HK-2 (cell line): ENCODE measurements around the gene EPB41L4B.
"Not testable (repeated sequence)": the region's sequence is repeated elsewhere in the genome, so short reads cannot be mapped to it uniquely, and the experiment has no call there.

Source experiments
- DNase-seq: peaks from one replicate; pipeline ENCODE4 v3.0.0-alpha.2; 2018; ENCODE audit not compliant: unreplicated experiment

The EPB41L4B gene

DNA sequence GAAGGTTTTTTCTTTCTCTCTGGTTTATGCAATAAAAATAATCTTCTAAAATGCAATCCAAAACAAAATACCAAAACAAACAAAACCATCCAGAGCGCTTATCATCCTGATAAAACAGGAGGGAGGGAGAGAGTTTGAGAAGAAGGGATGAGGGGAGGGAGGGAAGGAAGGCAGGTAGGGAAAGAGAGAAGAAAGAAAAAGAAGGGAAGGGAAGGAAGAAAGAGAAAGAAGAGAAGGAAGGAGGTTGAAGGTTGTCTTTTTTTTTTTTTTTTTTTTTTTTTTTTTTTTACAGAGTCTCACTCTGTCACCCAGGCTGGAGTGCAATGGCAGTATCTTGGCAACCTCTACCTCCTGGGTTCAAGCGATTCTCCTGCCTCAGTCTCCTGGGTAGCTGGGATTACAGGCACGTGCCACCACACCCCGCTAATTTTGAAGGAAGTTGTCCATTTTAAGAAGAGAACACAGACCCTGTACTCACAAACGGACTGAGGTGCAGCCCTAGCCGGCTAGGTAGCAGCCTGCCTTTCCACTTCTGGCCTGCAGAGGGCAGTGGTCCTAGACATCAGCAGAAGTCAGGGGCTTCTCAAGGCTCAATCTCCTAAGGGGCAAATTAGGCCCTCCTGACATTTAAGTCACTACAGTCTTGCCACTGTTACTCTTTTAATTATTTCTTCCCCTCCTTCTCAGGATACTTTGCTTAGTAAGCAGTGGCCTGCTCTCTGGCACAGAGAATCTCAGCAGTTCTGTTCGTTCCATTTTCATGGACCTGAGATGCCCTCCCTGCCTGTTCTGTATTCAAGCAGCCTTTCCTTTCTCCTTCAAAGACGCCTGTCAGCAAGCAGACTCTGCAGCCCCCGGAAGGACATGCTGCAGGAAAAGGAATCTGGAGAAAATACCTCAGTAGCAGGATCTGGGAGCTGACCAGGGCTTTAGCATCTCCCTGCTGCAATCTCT, 76.4 kb downstream of the EPB41L4B start:
- peak; percentile 62 for DNase-seq

DNA sequence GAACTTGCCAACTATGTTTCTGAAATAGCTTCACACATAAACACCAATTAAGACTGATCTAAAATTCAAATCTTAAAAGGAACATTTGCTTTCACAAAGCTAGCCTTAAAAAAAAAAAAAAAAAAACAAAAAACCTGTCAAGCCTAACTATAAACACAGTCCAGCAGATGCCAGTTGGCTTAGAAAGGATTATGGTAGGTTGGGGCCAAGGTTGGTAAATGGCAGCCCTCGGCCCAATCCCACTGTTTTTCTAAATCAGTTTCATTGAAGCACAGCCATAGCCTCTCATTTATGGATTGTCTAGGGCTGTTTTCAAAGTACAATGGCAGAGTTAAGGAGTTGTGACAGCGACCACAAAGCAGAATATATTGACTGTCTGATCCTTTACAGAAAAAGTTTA, 78.1 kb downstream of the EPB41L4B start:
- no peak for DNase-seq

DNA sequence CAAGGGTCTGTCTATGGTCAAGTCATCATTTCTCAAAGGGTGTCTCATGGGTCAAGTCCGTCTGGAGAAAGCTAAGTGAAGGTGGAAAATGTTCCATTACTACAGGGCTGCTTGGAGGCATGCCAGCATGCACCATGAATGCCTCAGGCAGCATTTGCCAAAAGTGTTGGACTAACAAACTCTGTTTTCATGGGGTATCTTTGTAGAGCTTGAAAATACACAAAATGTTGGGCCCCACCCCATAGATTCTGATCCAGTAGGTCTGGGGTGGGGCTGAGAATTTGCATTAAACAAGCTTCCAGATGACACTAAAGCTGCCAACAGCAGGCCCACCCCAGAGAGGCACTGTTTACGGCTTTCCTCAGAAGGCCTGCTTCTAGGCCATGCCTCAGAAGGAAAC, 78.8 kb downstream of the EPB41L4B start:
- no peak for DNase-seq

DNA sequence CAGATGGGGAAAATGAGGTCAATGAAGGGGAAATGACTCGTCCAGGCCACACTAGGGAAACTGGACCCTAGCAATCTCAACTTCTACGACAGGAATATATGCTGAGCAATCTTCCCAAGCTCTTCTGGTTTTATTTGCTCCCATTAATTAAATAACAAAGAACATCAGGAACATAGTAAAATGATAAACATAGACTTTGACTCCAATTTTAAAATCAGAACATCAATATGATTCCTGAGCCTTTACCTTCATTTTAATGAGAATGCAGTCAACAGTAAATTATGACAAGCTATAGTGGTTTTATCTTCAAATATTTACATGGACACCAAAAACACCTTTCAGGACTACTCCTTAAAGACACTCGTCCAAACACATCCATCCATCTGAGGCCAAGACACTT, 79.7 kb downstream of the EPB41L4B start:
- DNase-seq, result no peak

DNA sequence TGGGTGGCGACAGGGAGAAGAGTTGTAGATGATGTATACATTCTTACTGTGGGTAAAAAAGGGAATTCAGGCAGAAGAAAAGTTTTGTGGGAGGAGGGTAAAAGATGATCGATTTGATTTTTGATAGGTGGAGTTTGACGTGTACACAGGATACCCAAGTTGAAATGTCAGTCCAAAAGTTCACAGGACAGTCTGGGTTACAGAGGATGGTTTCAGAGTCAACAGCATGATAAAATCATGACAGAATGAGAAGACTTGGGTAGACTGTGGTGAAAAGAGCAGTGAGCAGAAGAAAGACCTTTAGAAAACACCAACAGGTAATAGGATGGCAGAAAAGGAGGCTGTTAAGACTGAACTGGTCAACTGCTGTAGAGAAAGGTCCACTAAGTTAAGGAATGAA, 81.6 kb downstream of the EPB41L4B start:
- DNase-seq, result no peak

DNA sequence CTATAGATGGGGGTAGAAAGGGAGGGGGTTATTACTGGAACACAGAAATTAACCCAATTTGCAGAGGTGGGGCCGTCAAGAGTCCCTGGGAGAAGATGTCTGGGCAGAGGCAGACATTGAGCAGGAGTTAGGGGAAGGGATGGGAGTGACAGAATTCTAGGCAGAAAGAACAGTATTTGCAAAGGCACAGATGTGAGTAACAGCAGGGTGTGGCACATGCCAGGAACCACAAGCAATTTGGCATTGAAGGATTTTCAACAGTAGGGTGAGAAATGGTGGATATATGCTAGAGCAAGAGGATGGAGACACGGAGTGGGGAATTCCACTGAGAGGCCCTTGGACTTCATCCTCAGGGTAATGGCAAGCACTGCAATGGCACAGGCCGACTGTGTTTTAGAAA, 82.2 kb downstream of the EPB41L4B start:
- DNase-seq, result no peak

DNA sequence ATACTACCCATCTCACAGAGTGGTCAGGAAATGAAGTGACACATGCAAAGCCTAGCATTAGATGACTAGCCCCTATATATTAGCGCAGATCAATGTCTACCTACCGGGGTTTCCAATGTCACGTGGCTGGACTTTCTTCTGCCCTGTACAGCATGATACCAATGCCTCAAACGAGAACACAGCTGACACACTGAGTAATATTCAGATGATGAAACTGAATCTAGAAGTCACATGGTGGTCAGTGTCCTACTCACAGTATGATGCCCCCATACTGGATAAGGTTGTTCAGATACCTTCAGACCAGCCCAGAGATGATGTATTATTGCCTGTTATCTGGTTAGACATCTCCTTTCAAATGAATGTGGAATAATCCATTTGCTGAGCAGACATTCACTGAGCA, 82.7 kb downstream of the EPB41L4B start:
- no peak for DNase-seq

DNA sequence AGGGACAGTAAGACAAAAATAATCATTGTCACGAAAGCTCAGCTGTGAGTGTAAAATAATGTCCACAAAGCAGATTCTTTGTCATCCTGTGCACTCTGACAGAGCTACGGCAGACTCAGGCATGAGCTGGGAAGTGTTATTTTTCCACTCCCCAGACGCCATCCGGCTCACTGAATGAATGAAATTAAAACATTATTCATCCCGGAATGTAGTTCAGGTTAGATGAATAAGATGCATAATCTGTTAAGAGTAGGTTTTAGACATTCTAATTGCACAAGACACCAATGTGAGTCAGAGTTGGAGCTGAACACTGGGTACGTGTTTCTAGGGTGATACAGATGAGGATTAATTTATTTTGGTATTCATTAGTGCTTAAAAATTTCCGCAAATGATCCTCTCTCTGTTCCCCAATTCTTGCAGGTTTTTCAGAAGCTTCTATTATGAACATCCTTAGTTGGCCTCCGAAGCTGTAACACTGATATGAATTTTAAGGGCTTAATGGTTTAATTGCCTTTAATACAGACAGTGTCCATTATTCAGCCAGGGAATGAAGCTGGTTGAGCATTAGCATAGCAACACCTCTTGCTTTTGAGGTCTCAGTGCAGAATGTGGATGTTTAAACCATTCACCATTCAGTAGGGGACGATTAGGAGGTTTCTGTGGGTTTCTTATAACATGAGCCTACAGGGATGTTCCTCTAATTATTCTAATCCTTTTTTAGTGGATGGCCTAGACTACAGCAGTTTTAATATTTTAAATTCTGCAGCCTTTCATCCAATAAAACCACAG, 88.2 kb downstream of the EPB41L4B start:
- no peak for DNase-seq

DNA sequence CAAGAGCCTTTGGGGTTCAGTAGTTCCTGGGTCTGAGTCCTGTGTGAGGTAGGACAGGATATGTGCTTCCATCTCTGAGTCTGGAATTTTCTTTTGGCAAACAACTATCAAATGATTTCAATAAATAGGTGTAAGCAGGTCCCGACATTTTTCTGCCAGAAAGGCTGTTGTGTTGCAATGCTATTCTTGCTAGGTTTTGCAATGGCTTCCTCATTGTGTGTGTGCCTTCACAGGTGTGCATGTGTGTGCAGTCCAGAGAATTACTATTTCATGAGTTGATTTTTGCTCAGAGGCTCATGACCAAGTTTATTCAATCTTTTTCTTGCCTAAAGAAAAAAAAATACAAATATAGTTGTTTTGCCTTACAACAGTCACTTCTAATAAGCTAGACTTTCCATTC, 89.3 kb downstream of the EPB41L4B start:
- no peak for DNase-seq

DNA sequence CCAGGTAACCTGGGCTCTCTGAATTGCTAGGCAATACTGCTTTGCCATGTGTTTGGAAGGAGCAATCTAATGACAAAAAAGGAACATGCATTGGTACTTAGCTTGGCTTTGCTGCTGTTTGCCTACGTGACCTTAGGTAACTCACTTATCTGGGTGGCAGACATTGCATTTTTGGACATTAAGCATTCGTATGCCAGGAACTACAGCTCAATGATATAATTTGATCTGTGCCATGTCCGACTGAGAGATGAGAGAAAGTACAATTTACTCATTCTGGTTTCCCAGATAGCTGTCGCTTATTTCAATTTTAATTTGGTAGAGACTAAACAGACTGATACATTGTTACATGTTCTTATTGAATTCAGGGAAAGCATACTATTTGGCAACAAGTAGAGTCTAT, 90.6 kb downstream of the EPB41L4B start:
- no peak for DNase-seq

DNA sequence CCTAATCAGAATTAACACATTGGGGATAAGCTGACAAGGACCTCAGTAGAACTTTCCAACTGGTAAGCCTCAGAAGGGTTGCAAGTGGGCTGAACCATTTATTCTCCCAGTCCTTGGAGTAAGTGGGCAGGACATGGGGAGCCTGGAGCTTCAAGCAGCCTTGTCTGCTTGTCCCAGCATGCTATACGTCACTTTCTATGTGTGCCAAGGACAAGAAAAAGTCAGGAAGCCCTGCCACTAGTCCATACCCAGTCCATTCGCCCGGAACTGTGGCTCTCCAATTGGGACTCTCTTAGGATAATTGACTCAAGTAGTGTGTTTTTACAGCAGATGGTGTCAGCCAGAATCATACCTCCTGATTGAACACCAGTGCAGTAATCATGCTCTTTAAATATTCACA, 91.2 kb downstream of the EPB41L4B start:
- no peak for DNase-seq

DNA sequence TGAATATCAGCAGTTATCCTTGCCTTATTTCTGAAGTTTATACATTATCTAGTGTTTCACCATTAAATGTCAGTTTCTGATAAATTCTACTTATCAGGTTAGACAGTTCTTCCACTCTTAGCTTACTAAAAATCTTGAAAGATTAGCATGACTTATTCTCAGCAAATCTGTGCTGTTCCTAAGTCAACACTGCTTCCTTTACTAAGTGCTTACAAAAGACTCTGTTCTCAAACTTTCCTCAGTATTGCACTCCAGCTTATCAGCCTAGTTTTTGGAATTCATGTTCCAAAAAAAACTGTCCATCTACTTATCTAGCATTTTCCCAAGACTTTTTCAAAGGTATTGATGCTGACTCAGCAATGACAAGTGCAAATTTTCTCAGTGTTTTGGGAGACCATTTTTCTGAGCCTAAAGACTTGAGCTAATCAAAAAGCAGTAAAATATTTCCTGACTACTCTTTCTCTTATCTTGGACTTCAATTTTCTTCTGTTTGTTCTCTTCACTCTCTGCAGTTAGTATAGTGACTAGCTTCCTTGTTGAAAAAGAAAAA, 92.7 kb downstream of the EPB41L4B start:
- DNase-seq, result no peak

DNA sequence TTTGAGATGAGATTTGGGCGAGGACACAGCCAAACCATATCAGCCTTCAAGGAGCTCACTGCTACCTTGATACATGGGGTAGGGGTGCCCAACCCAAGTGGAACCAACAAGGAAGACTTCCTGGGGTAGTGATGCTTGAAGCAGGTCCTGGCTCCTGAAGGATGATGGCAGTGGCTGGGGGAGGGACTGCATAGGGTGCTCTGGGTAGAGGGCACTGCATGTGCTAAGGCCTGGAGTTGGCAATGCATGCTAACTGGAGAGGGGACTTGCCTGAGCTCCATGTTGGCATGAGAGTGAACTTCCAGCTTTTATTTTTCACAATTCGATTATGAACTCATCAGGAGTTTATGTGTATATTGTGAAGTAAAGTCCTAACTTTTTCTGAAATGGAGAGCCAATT, 95.2 kb downstream of the EPB41L4B start:
- no peak for DNase-seq

DNA sequence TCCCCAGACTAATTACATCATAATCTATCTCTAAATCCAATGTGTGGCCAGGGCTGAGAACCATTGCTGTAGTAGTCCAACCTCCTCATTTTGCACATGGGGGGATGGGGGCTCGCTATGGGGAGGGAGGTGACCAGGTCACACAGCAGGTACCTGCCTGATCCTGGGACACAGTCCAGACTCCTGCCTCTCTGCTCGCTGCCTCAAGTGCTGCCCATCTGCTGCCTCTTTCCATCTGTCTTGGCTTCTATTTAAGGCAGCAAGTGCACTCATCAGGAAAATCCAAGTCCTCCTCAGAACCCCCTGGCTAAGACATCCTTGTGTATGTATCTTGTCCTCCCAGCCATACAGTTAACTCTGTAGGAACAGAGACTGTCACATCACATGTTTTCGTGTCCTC, 96.1 kb downstream of the EPB41L4B start:
- DNase-seq, result no peak

DNA sequence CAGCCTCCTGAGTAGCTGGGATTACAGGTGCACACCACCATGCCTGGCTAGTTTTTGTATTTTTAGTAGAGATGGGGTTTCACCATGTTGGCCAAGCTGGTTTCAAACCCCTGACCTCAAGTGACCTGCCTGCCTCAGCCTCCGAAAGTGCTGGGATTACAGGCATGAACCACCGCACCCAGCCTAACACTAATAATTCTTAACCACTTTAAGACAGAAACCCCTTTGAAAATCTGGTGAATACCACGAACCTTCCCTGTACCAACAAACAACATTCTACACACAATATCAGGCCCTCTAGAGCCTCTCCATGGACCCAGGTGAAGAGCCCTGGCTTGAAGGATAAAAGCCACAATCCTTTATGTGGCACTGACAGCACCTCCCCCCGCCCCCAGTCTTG, 102.6 kb downstream of the EPB41L4B start:
- not testable (repeated sequence) for DNase-seq

DNA sequence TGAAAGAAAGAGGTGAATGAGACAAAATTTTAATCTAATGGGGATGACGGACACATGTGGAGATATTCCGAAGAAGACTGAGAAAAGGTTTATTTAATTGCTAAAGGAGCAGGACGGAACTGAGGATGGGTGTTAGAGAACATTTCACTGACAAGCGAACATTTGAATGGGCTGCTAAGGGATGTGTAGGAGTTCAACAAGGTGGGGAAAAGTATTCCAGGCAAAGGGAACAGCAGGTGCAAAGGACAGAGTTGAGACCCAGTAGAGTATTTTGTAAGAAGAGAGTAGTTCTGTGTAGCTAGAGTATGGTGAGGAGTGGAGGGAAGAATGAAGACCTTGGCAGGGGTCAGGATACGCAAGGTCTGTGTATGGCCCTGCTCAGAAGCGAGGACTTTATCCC, 106.4 kb downstream of the EPB41L4B start:
- DNase-seq, result no peak

DNA sequence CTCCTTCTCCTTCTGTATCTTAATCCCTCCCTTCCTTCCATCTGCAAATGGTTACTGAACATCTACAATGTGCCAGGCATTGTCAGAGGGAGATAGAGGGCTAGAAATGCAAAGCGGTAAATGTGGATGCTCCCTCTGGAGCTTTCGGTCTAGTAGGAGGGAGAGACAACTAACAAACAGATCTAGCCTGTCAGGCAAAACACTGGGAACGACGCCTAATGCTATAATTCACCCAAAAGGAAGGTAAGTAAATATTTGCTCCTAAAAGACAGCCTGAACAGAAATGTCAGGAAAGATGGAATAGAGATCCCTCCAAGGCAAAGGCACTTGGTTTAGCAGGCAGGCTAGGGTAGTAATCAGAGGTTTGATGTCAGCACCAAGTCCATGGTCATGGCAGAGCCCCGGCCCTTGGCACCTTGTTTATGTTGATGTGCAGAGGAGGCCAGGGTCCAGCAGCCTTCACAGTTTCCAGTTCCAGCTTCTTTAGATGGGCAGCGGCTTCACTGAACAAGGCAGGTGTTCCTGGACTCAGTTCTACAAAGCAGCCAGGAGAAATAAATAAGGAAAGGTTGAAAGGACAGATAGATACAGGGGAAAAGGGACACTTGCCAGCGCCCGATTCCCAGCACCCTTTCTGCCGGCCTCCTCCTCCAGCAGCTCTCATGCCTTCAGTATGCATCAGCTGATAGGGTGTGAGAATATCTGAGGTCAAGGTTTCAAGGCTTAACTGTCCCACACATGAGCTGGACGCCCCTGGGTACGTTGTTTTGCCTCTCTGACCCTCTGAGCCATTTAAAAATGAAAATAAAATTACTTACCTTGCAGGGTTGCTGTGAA, 107.4 kb downstream of the EPB41L4B start:
- no peak for DNase-seq

DNA sequence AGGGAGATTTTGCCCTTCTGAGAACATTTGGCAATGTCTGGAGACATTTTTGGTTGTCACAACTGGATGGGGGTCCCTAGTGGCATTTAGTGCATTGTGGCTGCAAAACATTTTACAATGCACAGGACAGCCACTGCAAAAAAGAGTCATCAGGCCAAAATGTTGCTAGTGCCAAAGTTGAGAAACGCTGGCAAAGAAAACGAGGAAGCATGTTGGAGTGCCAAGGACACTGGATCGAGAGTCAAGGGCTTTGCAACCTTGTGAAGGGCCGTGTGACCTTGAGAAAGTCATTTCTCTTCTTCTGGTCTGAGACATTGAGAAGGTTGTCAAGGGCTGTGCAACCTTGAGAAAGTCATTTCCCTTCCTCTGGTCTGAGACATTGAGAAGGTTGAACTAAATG, 108.1 kb downstream of the EPB41L4B start:
- no peak for DNase-seq

DNA sequence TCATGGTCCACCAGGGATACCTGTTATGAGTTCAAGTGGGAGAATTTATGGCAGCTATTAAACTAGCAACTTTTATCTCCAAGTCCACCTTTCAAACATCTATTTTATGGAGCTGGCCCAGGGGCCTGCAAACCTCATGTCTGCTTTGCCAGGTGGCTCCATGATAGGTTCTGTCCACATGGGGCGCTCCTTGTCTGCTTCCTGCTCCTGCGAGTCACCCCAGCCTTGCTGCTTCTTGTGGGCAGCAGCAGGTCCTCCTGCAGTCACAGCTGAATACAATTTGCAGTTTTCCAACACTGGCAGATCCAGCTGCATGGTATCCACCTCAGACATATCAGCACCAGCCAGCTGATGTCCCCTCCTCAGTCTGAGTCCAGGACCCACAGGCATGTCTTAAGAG, 114.2 kb downstream of the EPB41L4B start:
- DNase-seq, result no peak

DNA sequence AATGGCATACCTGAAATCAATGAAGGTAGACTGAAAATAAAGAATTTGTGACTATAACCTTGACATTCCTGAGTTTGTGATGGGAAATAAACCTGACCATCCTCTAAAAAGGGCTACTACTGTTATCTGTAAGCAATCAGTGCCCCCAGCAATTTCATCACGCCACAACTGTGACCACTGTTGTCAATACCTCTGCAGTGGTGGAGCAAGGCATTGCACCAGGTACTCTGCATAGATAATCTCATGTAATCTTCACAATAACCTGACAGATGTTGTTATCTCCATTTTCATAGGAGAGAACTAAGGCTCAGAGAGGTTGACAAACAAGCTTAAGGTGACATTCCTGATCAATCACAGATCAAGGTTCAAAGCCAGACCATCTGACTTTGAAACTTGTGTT, 115.3 kb downstream of the EPB41L4B start:
- no peak for DNase-seq

DNA sequence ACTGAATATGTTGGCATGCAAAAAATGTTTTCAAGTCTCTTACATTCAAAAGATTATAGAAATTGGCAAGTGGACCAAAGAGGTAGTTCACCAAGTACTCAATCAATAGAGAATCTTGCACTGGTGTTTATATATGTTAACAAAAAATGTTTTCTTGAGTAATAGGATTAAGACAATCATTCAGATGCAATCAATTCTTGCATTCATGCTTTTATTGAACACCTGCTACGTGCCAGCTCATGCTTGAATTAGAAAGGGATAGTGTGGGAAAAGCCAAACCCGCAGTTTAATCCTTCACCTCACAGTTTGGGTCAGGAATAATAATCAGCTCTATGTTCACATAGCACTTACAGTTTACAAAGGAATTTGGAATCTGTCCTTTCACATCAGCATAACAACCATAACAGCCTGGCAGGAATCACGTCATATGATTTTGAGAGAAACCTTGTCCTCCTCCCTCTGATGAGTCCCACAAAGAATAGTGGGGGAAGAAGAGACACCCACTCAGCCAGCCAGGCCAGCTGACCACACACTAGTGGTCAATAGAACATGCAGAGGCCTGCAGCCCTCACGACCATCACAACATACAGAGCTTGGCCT, 117.0 kb downstream of the EPB41L4B start:
- DNase-seq, result no peak
